Measurements from ENCODE around the gene ERICH6B.

GRCh38 chr13:45594764-45595163, 20.8 kb downstream of the ERICH6B start:
- TF ChIP-seq CTCF (IDR thresholded peaks at IDR 0.05) (no peak), POLR2A (IDR thresholded peaks at IDR 0.05) (no peak)

Data from breast epithelium (tissue), 3 donors.